KOPT-K1 (cell line): ENCODE measurements around the gene EPB41.

Experiments used
- H3K27ac ChIP-seq: fragments of 200-600 bp; sonication (generic); 2 replicates; pipeline ENCODE4 v1.5.1; 2016; ENCODE audit warnings: antibody characterized with exemption, mild to moderate bottlenecking, low read depth, low read length; ENCODE audit not compliant: poor library complexity, severe bottlenecking
- H3K36me3 ChIP-seq: fragments of 200-600 bp; sonication (generic); 2 replicates; pipeline ENCODE4 v1.5.1; 2017; ENCODE audit warnings: antibody characterized with exemption, mild to moderate bottlenecking, low read length, moderate library complexity; ENCODE audit not compliant: insufficient read depth
- H3K9me3 ChIP-seq: fragments of 200-600 bp; sonication (generic); 2 replicates; pipeline ENCODE4 v1.5.1; 2017; ENCODE audit warnings: antibody characterized with exemption, low read length, mild to moderate bottlenecking; ENCODE audit not compliant: insufficient read depth, poor library complexity, severe bottlenecking

EPB41 gene

GRCh38 chr1:28899267-28899666, 15.1 kb upstream of the EPB41 start:
- Histone ChIP-seq H3K9me3 (peaks cover 2% of the 10 kb centered on the region), H3K27ac (no peak overlapping the region), H3K36me3 (no peaks in the 10 kb centered on the region)

- no peaks in the 10 kb centered on the region for H3K36me3 ChIP-seq
- no peak overlapping the region for H3K27ac ChIP-seq
- peaks cover 4% of the 10 kb centered on the region for H3K9me3 ChIP-seq
Measured at GRCh38 chr1:28900562-28900961, 13.8 kb upstream of the EPB41 start.

- Histone ChIP-seq H3K27ac (no peak overlapping the region), H3K9me3 (peaks cover 4% of the 10 kb centered on the region), H3K36me3 (no peaks in the 10 kb centered on the region)
Measured at GRCh38 chr1:28902738-28903137, 11.6 kb upstream of the EPB41 start.

GRCh38 chr1:28905921-28906666, 8.3 kb upstream of the EPB41 start:
- H3K27ac ChIP-seq = no peak overlapping the region
- peaks cover 4% of the 10 kb centered on the region for H3K9me3 ChIP-seq
- no peaks in the 10 kb centered on the region for H3K36me3 ChIP-seq

GRCh38 chr1:28909198-28909597, 5.2 kb upstream of the EPB41 start:
- Histone ChIP-seq H3K9me3 (peaks cover 3% of the 10 kb centered on the region), H3K27ac (no peak overlapping the region), H3K36me3 (no peaks in the 10 kb centered on the region)

- Histone ChIP-seq H3K9me3 (no peaks in the 10 kb centered on the region), H3K36me3 (no peaks in the 10 kb centered on the region), H3K27ac (no peak overlapping the region)
Measured at GRCh38 chr1:28910379-28911115, 3.8 kb upstream of the EPB41 start.

- Histone ChIP-seq H3K9me3 (no peaks in the 10 kb centered on the region), H3K36me3 (no peaks in the 10 kb centered on the region), H3K27ac (peak overlapping the region; percentile 63)
Measured at GRCh38 chr1:28913786-28914227, 562 bp upstream of the EPB41 start.

GRCh38 chr1:28915031-28915895, 894 bp downstream of the EPB41 start:
- no peaks in the 10 kb centered on the region for H3K9me3 ChIP-seq
- H3K27ac ChIP-seq = peak overlapping the region; percentile 63
- no peaks in the 10 kb centered on the region for H3K36me3 ChIP-seq

- no peaks in the 10 kb centered on the region for H3K9me3 ChIP-seq
- no peak overlapping the region for H3K27ac ChIP-seq
- no peaks in the 10 kb centered on the region for H3K36me3 ChIP-seq
Measured at GRCh38 chr1:28917757-28918118, 3.4 kb downstream of the EPB41 start.

- Histone ChIP-seq H3K36me3 (no peaks in the 10 kb centered on the region), H3K27ac (no peak overlapping the region), H3K9me3 (no peaks in the 10 kb centered on the region)
Measured at GRCh38 chr1:28921286-28921869, 7.0 kb downstream of the EPB41 start.

- Histone ChIP-seq H3K27ac (no peak overlapping the region), H3K9me3 (no peaks in the 10 kb centered on the region), H3K36me3 (no peaks in the 10 kb centered on the region)
Measured at GRCh38 chr1:28925350-28925891, 11.1 kb downstream of the EPB41 start.

GRCh38 chr1:28926629-28927265, 12.4 kb downstream of the EPB41 start:
- Histone ChIP-seq H3K36me3 (no peaks in the 10 kb centered on the region), H3K27ac (peak overlapping the region; percentile 41), H3K9me3 (no peaks in the 10 kb centered on the region)

GRCh38 chr1:28927266-28927647, 12.9 kb downstream of the EPB41 start:
- no peaks in the 10 kb centered on the region for H3K9me3 ChIP-seq
- peak overlapping the region; percentile 41 for H3K27ac ChIP-seq
- no peaks in the 10 kb centered on the region for H3K36me3 ChIP-seq

GRCh38 chr1:28927648-28928313, 13.4 kb downstream of the EPB41 start:
- no peaks in the 10 kb centered on the region for H3K9me3 ChIP-seq
- H3K27ac ChIP-seq = peak overlapping the region; percentile 41
- H3K36me3 ChIP-seq = no peaks in the 10 kb centered on the region
